IPS-20b (cell line): ENCODE results near the gene MED8.
A peak's percentile ranks its signal among the peaks of the same experiment; 100 is the strongest.
"Not testable (repeated sequence)": the region's sequence is repeated elsewhere in the genome, so short reads cannot be mapped to it uniquely, and the experiment has no call there.

Source experiments
- H3K27ac ChIP-seq: one replicate; pipeline ENCODE4 v1.5.1; 2013; ENCODE audit warnings: low read length
- H3K27me3 ChIP-seq: 2 replicates; pipeline ENCODE4 v1.6.1; 2013; ENCODE audit warnings: mild to moderate bottlenecking, low read length, inconsistent platforms; ENCODE audit not compliant: insufficient read depth
- H3K36me3 ChIP-seq: 2 replicates; pipeline ENCODE4 v1.6.1; 2013; ENCODE audit warnings: low read depth, mild to moderate bottlenecking, inconsistent platforms, low read length, moderate library complexity; ENCODE audit not compliant: insufficient read depth
- H3K4me1 ChIP-seq: 2 replicates; pipeline ENCODE4 v1.6.1; 2013; ENCODE audit warnings: mild to moderate bottlenecking, control low read depth, inconsistent platforms, low read length, moderate library complexity; ENCODE audit not compliant: insufficient read depth
- H3K4me3 ChIP-seq: 2 replicates; pipeline ENCODE4 v1.5.1; 2013; ENCODE audit warnings: mild to moderate bottlenecking, low read length, inconsistent platforms
- H3K9ac ChIP-seq: 2 replicates; pipeline ENCODE4 v1.6.1; 2013; ENCODE audit warnings: low read depth, mild to moderate bottlenecking, inconsistent platforms, low read length, moderate library complexity
- H3K9me3 ChIP-seq: 2 replicates; pipeline ENCODE4 v1.6.1; 2013; ENCODE audit warnings: mild to moderate bottlenecking, low read depth, low read length, inconsistent platforms; ENCODE audit not compliant: insufficient read depth

MED8 gene

GRCh38 chr1:43376723-43377235, 12.8 kb downstream of the MED8 start:
- Histone ChIP-seq H3K36me3 (no peaks in the 10 kb centered on the region), H3K27me3 (no peaks in the 10 kb centered on the region), H3K4me3 (no peak overlapping the region), H3K27ac (no peak overlapping the region), H3K9ac (no peak overlapping the region), H3K4me1 (no peaks in the 10 kb centered on the region; the same call in 1 of the 2 replicates), H3K9me3 (no peaks in the 10 kb centered on the region)

- H3K27ac ChIP-seq: no peak overlapping the region
- no peak overlapping the region for H3K4me3 ChIP-seq
- no peaks in the 10 kb centered on the region for H3K27me3 ChIP-seq
- H3K4me1 ChIP-seq: peaks cover 7% of the 10 kb centered on the region; the same call in 1 of the 2 replicates
- no peaks in the 10 kb centered on the region for H3K36me3 ChIP-seq
- no peaks in the 10 kb centered on the region for H3K9me3 ChIP-seq
- no peak overlapping the region for H3K9ac ChIP-seq
These were observed 16.3 kb downstream of the MED8 start for GRCh38 chr1:43373066-43373940.

- Histone ChIP-seq H3K4me1 (0 out of 2 replicates have a peak, but pooled peaks cover 7% of the 10 kb centered on the region), H3K27me3 (no peaks in the 10 kb centered on the region), H3K36me3 (no peaks in the 10 kb centered on the region), H3K4me3 (no peak overlapping the region), H3K27ac (no peak overlapping the region), H3K9ac (no peak overlapping the region), H3K9me3 (no peaks in the 10 kb centered on the region)
These were observed 17.4 kb downstream of the MED8 start for GRCh38 chr1:43372172-43372571.

GRCh38 chr1:43370564-43370963, 19.0 kb downstream of the MED8 start:
- no peaks in the 10 kb centered on the region for H3K27me3 ChIP-seq
- no peaks in the 10 kb centered on the region for H3K36me3 ChIP-seq
- no peak overlapping the region for H3K4me3 ChIP-seq
- H3K9me3 ChIP-seq: no peaks in the 10 kb centered on the region
- no peak overlapping the region for H3K27ac ChIP-seq
- peaks cover 17% of the 10 kb centered on the region for H3K4me1 ChIP-seq
- no peak overlapping the region for H3K9ac ChIP-seq

- not testable (repeated sequence) for H3K4me3 ChIP-seq, H3K36me3 ChIP-seq, H3K27ac ChIP-seq, H3K27me3 ChIP-seq, H3K9ac ChIP-seq, H3K9me3 ChIP-seq
- peaks cover 18% of the 10 kb centered on the region for H3K4me1 ChIP-seq
These were observed 19.8 kb downstream of the MED8 start for GRCh38 chr1:43369779-43370178.

GRCh38 chr1:43368646-43369020, 21.0 kb downstream of the MED8 start:
- Histone ChIP-seq H3K4me1 (peaks cover 18% of the 10 kb centered on the region), H3K9me3 (no peaks in the 10 kb centered on the region), H3K9ac (peak overlapping the region; percentile 76), H3K27ac (peak overlapping the region; percentile 49), H3K36me3 (peaks cover 16% of the 10 kb centered on the region), H3K27me3 (no peaks in the 10 kb centered on the region), H3K4me3 (peak overlapping the region; percentile 89)

GRCh38 chr1:43367904-43368645, 21.5 kb downstream of the MED8 start, which contains the start of gene ELOVL1:
Gene ELOVL1, minus strand, starts transcription at chr1:43368011. Its CDS starts 2,402 bp downstream, at chr1:43365609.
- Histone ChIP-seq H3K4me1 (peaks cover 18% of the 10 kb centered on the region), H3K27me3 (no peaks in the 10 kb centered on the region), H3K27ac (peak within 1 kb of the TSS; percentile 49), H3K36me3 (peaks cover 22% of the 10 kb centered on the region), H3K4me3 (peak within 1 kb of the TSS; percentile 89), H3K9me3 (no peaks in the 10 kb centered on the region), H3K9ac (peak within 1 kb of the TSS; percentile 76)

- Histone ChIP-seq H3K4me3 (peak overlapping the region; percentile 89), H3K4me1 (peaks cover 18% of the 10 kb centered on the region), H3K27me3 (no peaks in the 10 kb centered on the region), H3K27ac (no peak overlapping the region), H3K36me3 (peaks cover 30% of the 10 kb centered on the region), H3K9ac (peak overlapping the region; percentile 73), H3K9me3 (no peaks in the 10 kb centered on the region)
These were observed 22.3 kb downstream of the MED8 start for GRCh38 chr1:43367026-43367903.

GRCh38 chr1:43366601-43367025, 23.0 kb downstream of the MED8 start:
- H3K27ac ChIP-seq: no peak overlapping the region
- H3K9me3 ChIP-seq: no peaks in the 10 kb centered on the region
- H3K36me3 ChIP-seq: peaks cover 36% of the 10 kb centered on the region
- H3K9ac ChIP-seq: peak overlapping the region; percentile 73
- no peaks in the 10 kb centered on the region for H3K27me3 ChIP-seq
- peaks cover 18% of the 10 kb centered on the region for H3K4me1 ChIP-seq
- H3K4me3 ChIP-seq: peak overlapping the region; percentile 89

GRCh38 chr1:43366179-43366578, 23.4 kb downstream of the MED8 start:
- Histone ChIP-seq H3K27me3 (no peaks in the 10 kb centered on the region), H3K27ac (no peak overlapping the region), H3K9me3 (no peaks in the 10 kb centered on the region), H3K4me1 (peaks cover 18% of the 10 kb centered on the region), H3K36me3 (peaks cover 41% of the 10 kb centered on the region), H3K4me3 (peak overlapping the region; percentile 89), H3K9ac (0 out of 2 replicates have a peak overlapping the region, but pooled peaks have one; percentile 73)

- Histone ChIP-seq H3K4me3 (peak overlapping the region; percentile 89), H3K9me3 (no peaks in the 10 kb centered on the region), H3K4me1 (peaks cover 18% of the 10 kb centered on the region), H3K36me3 (peaks cover 46% of the 10 kb centered on the region), H3K27me3 (no peaks in the 10 kb centered on the region), H3K9ac (no peak overlapping the region), H3K27ac (no peak overlapping the region)
These were observed 23.9 kb downstream of the MED8 start for GRCh38 chr1:43365678-43366077.
